Measurements from ENCODE around the gene OTUB2.

Gene OTUB2

GRCh38 chr14:94021001-94021400 is 5.1 kb upstream of the OTUB2 start:
- no peak for DNase-seq (ENCODE audit: low read depth, low spot score)

DNA sequence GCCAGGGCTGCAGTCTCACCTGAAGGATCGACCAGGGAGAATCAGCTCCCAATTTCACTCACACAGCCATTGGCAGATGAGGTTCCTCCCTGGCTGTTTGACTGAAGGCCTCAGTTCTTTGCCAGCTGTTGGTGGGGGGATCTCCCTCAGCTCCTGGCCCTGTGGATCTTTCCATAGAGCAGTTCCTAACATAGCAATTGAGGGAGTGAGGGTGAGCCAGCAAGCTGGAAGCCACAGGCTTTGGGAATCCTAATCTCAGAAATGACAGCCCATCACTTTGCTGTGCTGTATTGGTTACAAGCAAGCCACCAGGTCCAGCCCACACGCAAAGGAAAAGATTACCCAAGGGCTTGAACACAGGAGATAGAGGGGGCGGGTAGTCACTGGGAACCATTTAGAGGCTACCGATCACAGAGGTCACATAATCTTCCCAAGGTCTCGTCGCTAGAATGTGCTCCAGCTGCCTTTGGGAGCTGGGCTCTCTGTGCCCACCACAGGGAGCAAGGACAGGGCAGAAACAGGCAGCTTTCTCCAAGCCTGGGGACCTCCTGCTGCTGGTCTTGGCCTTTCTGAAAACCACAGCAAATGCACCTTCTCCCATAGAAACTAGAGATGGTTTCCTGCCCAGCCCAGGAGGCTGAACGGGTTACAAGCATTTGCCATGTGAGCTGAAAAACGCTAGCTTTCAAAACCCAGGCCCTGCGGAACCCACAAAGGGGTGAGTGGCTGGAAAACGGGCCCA is 4.6 kb upstream of the OTUB2 start:
- DNase-seq (ENCODE audit: low read depth, low spot score): no peak

- no peak for DNase-seq (ENCODE audit: low read depth, low spot score)
These were observed 3.4 kb upstream of the OTUB2 start for GRCh38 chr14:94022532-94023411.

- DNase-seq (ENCODE audit: low read depth, low spot score): no peak
These were observed 1.6 kb upstream of the OTUB2 start for GRCh38 chr14:94024549-94024948.

GRCh38 chr14:94025720-94026119 is 420 bp upstream of the OTUB2 start:
- no peak for DNase-seq (ENCODE audit: low read depth, low spot score)

DNA sequence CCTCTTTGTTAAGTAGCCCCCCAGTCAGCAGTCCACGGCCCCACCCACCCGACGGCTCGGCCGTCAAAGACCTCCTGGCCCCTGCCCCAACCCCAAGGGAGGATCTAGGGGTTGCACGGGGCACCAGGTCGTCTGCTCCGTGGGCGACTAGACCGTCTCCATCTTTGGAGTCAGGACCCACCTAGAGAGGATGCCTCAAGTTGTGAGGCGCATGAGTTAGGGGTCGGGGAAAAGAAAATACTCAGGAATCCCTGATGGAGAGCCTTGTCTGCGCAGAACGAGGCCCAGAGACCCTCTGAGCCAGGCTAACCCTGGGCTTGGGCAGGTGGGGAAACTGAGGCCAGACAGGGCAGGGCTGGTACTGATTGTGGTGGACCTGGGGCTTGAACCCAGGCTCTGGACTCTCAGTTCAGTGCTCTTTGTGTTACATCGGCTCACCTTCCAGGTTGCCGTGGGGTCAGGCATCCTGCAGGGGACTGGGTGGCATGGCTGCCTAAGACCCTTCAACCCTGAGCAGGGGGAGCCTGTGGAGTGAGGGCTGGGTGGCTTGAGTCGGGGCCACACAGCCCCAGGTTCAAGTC is 839 bp downstream of the OTUB2 start:
- no peak for DNase-seq (ENCODE audit: low read depth, low spot score)

DNA sequence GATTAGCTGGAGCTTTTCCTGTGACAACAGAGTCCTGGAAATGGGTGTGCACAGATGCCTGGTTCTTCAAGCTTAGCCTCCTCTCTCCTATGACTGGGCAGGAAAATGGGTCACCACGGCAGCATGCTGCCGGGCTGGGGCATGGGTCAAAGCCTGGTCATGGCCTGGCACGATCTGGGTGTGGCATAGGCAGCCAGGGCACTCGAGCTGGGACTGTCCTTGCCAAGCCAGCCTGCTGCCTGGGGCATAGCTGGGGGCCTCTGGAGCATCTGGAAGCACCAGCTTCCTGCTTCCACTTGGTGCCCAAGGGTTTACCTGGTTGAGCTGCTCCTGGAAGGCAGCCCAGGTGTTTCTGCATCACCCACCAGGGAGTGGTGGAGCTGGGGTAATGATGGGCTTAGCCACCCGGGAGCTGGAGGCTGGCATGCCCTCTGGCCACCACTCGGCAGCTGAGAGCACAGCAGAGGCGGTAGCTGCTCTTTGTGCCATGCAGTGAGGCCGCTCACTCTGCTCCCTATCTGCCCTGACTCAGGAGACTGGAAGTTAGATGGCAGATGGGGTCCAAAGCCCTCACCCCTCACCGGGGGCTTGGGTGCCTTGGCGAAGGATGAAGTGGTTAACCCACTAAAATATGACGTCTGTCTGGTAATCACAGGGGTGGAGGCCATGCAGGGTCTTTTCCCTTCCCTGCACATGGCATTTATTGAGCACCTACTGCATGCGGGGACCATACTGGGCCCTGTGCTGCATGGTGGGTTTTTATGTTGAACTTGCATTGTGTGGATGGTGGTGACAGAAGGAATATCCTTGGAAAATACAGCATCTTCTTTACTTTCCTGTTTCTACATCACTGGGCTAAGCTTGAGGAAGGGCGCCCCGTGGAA is 1.7 kb downstream of the OTUB2 start:
- no peak for DNase-seq (ENCODE audit: low read depth, low spot score)

- no peak for DNase-seq (ENCODE audit: low read depth, low spot score)
These were observed 2.3 kb downstream of the OTUB2 start for GRCh38 chr14:94028450-94028826.

GRCh38 chr14:94029265-94029664 is 3.1 kb downstream of the OTUB2 start:
- DNase-seq (ENCODE audit: low read depth, low spot score): no peak

DNA sequence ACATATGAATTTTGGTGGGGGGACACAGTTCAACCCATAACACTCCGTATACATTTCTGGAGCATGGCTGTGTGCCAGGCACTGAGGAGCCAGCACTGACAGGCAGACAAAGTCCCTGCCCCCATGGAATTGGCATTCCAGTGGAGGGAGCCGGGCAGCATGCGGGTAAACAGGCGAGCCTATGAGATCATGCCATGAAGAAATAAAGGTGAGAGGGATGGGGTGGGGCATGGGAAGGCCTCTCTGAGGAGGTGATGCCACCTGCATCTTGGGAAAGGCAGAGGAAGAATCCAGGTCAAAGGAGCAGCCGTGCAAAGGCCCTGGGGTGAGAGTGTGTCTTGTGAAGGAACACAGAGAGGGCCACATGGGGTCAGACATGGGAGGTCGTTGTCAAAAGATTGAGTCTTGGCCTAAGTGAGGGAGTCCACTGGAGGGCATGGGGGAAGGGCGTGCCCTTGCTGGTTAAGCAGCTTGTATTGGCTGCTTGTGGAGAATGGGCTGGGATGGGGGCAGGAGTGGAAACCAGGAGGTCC is 3.6 kb downstream of the OTUB2 start:
- DNase-seq (ENCODE audit: low read depth, low spot score): no peak

GRCh38 chr14:94030571-94030970 is 4.4 kb downstream of the OTUB2 start:
- no peak for DNase-seq (ENCODE audit: low read depth, low spot score)

DNA sequence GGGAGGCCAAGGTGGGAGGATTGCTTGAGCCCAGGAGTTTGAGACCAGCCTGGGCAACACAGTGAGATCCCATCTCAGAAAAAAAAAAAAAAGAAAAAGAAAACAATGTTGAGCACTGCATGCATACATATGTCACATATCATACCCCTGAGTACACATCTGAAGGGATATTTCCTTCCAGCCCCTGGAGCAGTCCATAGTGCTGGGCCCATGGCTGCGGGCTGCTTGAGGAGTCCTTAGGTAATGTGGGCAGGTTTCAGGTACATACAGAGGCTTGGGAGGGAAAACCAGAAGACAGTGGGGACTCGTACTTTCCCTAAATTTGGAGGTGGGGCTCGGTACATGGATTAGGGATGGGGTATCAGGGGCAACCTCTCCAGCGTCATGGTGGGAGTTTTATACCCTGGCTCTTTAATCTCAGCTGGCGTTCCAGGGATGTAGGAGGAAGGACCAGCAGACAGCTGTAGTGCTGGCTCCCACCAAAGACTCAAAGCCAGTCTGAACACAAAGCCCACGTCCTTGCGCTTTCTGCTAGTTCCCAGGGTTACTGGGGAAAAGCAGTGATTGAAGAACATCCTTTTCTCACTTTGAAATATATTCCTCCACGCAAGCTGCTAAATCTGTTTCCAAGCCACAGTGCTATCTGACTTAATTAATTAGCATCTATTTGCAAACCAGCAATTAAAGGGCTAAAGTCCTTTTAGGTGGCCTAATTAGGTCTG is 5.2 kb downstream of the OTUB2 start:
- DNase-seq (ENCODE audit: low read depth, low spot score): no peak

GRCh38 chr14:94031883-94032279 is 5.7 kb downstream of the OTUB2 start:
- no peak for DNase-seq (ENCODE audit: low read depth, low spot score)

DNA sequence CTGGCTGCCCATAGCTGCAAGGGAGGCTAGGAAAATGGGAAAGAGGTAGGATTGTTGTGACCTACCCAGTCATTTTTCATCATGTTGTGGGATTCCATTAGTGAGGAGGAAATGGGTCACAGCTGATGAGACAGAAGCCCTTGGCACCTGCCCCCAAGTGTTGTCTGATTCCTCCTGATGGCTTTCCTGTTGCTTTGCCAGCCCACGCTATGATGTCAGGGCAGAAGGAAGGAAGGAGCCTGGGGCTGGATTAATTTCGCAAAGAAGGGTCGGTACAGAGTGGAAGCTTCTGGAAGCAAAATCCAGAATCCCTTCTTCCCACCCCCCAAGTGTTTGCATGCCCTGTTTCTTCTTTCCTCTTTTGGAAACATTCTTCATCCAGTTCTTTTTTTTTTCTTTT is 8.7 kb downstream of the OTUB2 start:
- DNase-seq (ENCODE audit: low read depth, low spot score): no peak

DNA sequence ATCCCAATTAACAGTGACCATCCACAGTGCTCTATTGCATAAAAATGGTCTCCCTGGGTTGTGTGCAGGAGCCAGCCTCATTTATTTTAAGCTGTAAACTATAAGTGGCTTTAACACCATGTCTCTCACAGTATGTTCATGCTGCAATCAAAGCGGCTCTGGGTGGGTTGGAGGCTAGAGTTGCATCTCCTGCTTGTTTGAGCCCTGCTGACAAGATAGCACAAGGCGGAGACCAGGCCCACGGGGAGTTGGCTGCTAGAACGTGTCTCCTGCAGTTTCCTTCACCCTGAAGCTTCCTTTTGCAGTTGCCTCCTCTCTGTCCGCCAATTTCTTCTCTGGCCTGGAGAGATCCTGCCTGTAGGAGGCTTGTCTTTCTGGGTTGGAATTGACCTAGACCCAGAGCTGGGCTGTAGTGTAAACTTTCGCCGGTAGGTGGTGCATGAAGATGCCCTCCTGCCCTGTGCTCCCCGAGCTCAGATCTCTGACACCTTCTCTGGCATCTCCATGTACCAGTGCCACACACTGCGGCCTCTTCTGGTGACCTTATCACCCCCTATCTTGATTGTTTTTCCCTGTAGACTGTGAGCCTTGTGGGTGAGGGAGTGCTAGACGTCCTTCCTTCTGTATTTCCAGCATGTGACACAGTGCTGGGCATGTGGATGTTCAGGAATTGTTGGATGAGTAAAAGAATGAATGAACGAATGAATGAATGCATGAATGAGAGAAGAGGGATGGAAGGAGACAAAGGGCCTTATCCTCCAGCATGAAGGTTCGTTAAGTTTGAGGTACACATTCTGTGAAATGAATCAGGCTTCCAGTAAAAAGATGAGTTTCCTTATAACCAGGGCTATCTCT is 10.4 kb downstream of the OTUB2 start:
- DNase-seq (ENCODE audit: low read depth, low spot score): peak; percentile 48

GRCh38 chr14:94037954-94038353 is 11.8 kb downstream of the OTUB2 start:
- no peak for DNase-seq (ENCODE audit: low read depth, low spot score)

- no peak for DNase-seq (ENCODE audit: low read depth, low spot score)
These were observed 12.4 kb downstream of the OTUB2 start for GRCh38 chr14:94038510-94038909.

- DNase-seq (ENCODE audit: low read depth, low spot score): no peak
These were observed 12.9 kb downstream of the OTUB2 start for GRCh38 chr14:94038921-94039629.

DNA sequence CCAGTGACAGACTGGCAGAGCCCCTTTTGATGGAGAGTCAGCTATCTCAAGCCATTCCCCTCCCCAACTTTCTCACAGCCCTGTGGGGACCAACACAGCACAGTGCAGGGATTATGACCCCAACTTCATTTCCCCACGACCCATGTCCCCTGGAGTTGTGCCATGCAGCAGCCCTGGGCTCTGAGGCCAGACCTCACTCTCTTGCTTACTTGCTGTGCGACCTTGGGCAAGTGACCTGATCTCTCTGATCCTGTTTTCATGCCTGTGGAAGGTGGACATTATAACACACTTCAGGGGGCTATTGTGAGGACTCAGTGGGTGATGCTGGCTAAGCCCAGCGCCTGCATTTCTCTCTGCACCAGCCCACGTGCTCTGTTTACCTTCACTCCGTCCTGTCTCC is 14.1 kb downstream of the OTUB2 start:
- no peak for DNase-seq (ENCODE audit: low read depth, low spot score)
